Mucosa of descending colon (tissue), 3 donors: ENCODE results near the gene HDGFL3. TPM values are rescaled to one million over a fixed set of nuclear protein-coding genes. Genes with fewer than 3 reads are reported as not detected.
A peak's percentile ranks its signal among the peaks of the same experiment; 100 is the strongest.

Experiments
- ATAC-seq: fragments of 200-7000 bp; cut with Tn5 transposase; one replicate; pipeline ENCODE4 v1.9.1; 2020; ENCODE audit warnings: mild to moderate bottlenecking, moderate library complexity
- DNase-seq, 3 donors: peaks; one replicate each; pipeline ENCODE4 v3.0.0-alpha.2; 2020
- H3K36me3 ChIP-seq: fragments of 200-600 bp; one replicate; pipeline ENCODE4 v1.8.0; 2021; ENCODE audit warnings: low read depth, mild to moderate bottlenecking
- H3K4me1 ChIP-seq: fragments of 200-600 bp; one replicate; pipeline ENCODE4 v1.8.0; 2021; ENCODE audit warnings: low read depth, mild to moderate bottlenecking
- H3K4me3 ChIP-seq: fragments of 200-600 bp; one replicate; pipeline ENCODE4 v1.8.0; 2021; ENCODE audit warnings: mild to moderate bottlenecking
- H3K9me3 ChIP-seq: fragments of 200-600 bp; one replicate; pipeline ENCODE4 v1.8.0; 2021; ENCODE audit warnings: mild to moderate bottlenecking
- CTCF ChIP-seq: fragments of 200-600 bp; IDR thresholded peaks from one replicate; pipeline ENCODE4 v1.8.0; 2022; ENCODE audit warnings: antibody characterized with exemption, mild to moderate bottlenecking
- intact Hi-C, 2 donors: fragments of 100-400 bp; cut with DNase I in 1 of 2; cut with micrococcal nuclease in 1 of 2; formaldehyde crosslinking; loops; one replicate each; pipeline versions ENCODE4 v1.11.0 to v1.11.1; 2022; cut with DNase I, micrococcal nuclease
- total RNA-seq, 3 donors: library from RNA; stranded (reverse); fragmentation: NEBNext Ultra II Directional in 2 of 3; extraction: Animal tissue kit (Norgen Biotek cat#: 25700) in 2 of 3; gene quantifications; one replicate each; pipeline versions ENCODE4 v1.2.1 to v1.2.4, GENCODE V29; 2021 to 2023
- donor health status: DM: no; HTN: no; CAD: no; lungs with moderate emphysema.
- donor health status: DM: no; HTN: no; CAD: no.
- donor health status: DM: no; HTN: yes; CAD: no.

The HDGFL3 gene
- total RNA-seq, 3 donors from 2014 or later, result 7.3 to 58.8 (median 14.1) TPM

DNA sequence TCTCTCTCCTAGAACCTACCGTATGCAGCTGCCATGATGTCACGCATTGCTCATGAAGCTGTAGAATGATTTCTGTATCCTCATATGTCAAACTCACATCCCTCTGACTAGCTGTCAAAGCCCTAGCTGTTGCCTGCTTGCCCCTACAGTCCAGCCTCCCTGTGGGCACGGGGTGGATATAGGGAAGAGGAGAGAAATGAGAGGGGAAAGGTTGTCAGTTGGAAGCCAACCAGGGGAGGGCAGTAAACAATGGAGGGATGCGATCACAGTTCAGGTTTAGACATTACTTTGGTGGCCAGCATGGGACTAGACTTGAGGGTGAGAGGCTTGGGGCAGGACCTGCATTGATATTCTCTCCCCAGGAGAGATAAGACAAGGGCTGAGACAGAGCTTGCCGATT, 1.7 kb upstream of the HDGFL3 start:
- H3K36me3 ChIP-seq, result no peaks in the 10 kb centered on the region
- ATAC-seq, result no peak
- intact Hi-C loops, result no loop called here
- no peak for TF ChIP-seq CTCF
- no peak for DNase-seq
- H3K4me1 ChIP-seq, result no peaks in the 10 kb centered on the region
- no peak overlapping the region for H3K4me3 ChIP-seq
- H3K9me3 ChIP-seq, result no peaks in the 10 kb centered on the region

DNA sequence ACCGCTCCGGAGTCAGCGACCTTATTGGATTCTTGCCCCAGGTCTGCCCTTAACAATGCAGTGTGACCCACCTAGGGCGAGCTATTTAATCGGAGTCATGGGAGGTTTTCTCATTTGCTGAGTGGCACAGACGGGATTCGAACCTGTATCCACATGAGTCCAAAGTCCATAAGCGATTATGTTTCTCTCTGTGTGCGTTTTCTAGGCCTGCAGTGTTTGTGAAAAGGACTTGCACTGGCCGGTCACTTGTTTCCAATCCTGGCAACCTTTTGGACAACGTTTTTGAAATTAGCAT, 691 bp upstream of the HDGFL3 start:
- Histone ChIP-seq H3K4me3 (no peak overlapping the region), H3K4me1 (no peaks in the 10 kb centered on the region), H3K9me3 (no peaks in the 10 kb centered on the region), H3K36me3 (no peaks in the 10 kb centered on the region)
- TF ChIP-seq CTCF, result no peak
- intact Hi-C loops, result no loop called here
- no peak for DNase-seq
- ATAC-seq, result no peak

DNA sequence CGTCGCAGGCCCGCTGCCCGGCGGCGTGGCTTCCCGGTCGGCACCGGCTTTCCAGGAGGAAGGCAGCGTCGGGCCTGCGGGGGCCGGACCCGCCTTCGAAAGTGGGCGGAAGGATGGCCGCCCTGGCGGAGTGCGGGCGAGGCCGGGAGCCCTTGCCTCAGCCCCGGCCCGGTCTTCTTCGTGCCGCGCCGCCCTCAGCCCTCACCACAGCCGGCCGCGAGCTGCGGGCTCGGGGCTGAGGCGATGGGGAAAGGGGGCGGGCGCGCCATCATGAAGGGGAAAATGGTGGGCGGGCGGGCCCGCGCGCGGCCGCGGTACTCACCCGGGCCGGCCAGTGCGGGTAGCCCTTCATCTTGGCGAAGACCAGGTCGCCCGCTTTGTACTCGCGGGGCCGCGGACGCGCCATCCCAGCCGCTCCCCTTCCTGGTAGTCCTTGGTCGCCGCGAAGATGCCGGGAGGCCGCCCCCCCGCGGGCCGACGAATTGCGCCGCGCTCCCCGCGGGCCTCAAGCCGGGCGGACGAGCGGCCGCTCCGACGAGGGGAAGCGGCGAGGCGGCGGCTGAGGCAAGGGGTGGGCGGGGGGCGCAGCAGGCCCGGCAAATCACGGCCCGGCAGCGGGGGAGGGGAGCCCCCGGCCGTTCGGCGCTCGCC, 489 bp downstream of the HDGFL3 start:
- no peaks in the 10 kb centered on the region for H3K9me3 ChIP-seq
- H3K4me1 ChIP-seq, result no peaks in the 10 kb centered on the region
- peak overlapping the region; percentile 54 for H3K4me3 ChIP-seq
- ATAC-seq (peak; percentile 67), DNase-seq (peak in 2 of 3 donors; percentile 35 to 48)
- TF ChIP-seq CTCF, result no peak
- intact Hi-C loops, result no loop called here
- no peaks in the 10 kb centered on the region for H3K36me3 ChIP-seq

GRCh38 chr15:83206526-83207008, 1.1 kb downstream of the HDGFL3 start:
- intact Hi-C loops, result no loop called here
- DNase-seq (peak in 1 of 3 donors; percentile 9), ATAC-seq (peak; percentile 16)
- Histone ChIP-seq H3K4me1 (no peaks in the 10 kb centered on the region), H3K4me3 (peak overlapping the region; percentile 54), H3K9me3 (no peaks in the 10 kb centered on the region), H3K36me3 (no peaks in the 10 kb centered on the region)
- no peak for TF ChIP-seq CTCF

- intact Hi-C loops, result no loop called here
- ATAC-seq (no peak), DNase-seq (no peak)
- H3K4me3 ChIP-seq, result no peak overlapping the region
- no peak for TF ChIP-seq CTCF
- no peaks in the 10 kb centered on the region for H3K4me1 ChIP-seq
- no peaks in the 10 kb centered on the region for H3K36me3 ChIP-seq
- H3K9me3 ChIP-seq, result no peaks in the 10 kb centered on the region
These were observed 1.8 kb downstream of the HDGFL3 start for GRCh38 chr15:83205725-83206324.
